ENCODE results near the gene RALGAPA2.

DNA sequence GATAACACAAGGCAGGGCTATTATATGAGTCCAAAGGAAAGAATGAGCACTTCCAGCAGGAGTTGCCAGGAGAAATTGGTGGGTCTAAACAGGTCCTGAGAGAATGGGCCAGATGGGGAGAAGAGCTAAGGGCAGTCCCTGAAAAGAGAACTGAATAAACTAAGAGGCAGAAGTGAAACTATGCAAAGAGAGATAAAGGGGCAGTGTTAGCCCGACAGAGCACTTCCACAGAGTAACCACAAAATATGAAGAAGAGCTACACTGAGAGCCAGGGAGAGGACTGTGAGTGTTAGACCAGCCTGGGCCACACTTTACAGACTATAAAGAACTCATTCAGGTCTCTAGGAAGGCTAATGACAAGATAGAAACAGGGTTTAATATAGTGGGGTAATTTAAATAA, 43.8 kb downstream of the RALGAPA2 start:
- TF ChIP-seq, protein P1, sequence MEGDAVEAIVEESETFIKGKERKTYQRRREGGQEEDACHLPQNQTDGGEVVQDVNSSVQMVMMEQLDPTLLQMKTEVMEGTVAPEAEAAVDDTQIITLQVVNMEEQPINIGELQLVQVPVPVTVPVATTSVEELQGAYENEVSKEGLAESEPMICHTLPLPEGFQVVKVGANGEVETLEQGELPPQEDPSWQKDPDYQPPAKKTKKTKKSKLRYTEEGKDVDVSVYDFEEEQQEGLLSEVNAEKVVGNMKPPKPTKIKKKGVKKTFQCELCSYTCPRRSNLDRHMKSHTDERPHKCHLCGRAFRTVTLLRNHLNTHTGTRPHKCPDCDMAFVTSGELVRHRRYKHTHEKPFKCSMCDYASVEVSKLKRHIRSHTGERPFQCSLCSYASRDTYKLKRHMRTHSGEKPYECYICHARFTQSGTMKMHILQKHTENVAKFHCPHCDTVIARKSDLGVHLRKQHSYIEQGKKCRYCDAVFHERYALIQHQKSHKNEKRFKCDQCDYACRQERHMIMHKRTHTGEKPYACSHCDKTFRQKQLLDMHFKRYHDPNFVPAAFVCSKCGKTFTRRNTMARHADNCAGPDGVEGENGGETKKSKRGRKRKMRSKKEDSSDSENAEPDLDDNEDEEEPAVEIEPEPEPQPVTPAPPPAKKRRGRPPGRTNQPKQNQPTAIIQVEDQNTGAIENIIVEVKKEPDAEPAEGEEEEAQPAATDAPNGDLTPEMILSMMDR (IDR thresholded peaks at IDR 0.05), result no peak
- no peak for TF ChIP-seq POLR2A (IDR thresholded peaks at IDR 0.05)

Data from thyroid gland (tissue), 4 donors.